Measurements from ENCODE around the gene MORN5. TPM values are rescaled to one million over a fixed set of nuclear protein-coding genes. Genes with fewer than 3 reads are reported as not detected.

Gene MORN5
- total and polyA plus RNA-seq, 2 donors from 2014 or later: 1.6 to 5.6 TPM

DNA sequence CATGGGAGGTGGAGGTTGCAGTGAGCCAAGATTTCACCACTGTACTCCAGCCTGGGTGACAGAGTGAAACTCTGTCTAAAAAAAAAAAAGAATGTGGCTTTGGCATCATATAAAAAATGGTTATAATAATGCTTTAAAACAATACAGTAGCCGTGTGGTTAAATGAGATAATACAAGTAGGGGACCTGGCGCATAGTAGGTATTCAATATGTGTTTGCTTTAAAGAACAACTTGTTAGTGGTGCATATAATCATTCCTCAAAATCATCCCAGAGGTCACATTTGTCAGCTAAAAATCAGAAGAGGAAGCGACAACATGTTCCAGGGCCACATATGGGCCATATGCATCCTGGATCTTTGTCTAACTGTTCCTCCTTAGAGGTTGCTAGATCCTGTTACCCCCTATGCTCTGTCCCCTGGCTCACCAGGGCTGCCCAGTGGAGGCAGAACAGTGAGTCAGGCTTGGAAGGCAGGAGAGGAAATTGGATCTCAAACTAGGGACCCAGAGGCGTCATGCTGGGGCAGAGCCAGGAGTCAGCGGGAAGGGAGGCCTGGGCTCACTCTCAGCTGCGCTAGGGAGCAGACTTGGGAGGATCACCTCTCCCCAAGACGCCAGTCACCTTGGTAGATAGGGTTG lies 41.4 kb downstream of the MORN5 start:
- H3K9me3 ChIP-seq (ENCODE audit: control insufficient read depth in 2 of 3, insufficient read depth in 1 of 3, low read length in 3 of 3): no peaks in the 10 kb centered on the region
- DNase-seq (peak in 1 of 5 donors; percentile 35), FAIRE-seq (no peak)
- no peak overlapping the region for H3K9ac ChIP-seq (ENCODE audit: low read length in 3 of 3)
- H3K27ac ChIP-seq (ENCODE audit: low read depth in 2 of 2, low read length in 2 of 2): no peak overlapping the region
- peaks cover 0 to 3% (median 0%) of the 10 kb centered on the region in 3 donors for H3K4me1 ChIP-seq (ENCODE audit: control insufficient read depth in 2 of 3, insufficient read depth in 2 of 3, low read depth in 1 of 3, low read length in 3 of 3)
- H3K4me3 ChIP-seq (ENCODE audit: low read length in 3 of 3): no peak overlapping the region
- no peaks in the 10 kb centered on the region for H3K36me3 ChIP-seq (ENCODE audit: control insufficient read depth in 2 of 3, insufficient read depth in 3 of 3, low read length in 3 of 3)
- TF ChIP-seq, protein P1, sequence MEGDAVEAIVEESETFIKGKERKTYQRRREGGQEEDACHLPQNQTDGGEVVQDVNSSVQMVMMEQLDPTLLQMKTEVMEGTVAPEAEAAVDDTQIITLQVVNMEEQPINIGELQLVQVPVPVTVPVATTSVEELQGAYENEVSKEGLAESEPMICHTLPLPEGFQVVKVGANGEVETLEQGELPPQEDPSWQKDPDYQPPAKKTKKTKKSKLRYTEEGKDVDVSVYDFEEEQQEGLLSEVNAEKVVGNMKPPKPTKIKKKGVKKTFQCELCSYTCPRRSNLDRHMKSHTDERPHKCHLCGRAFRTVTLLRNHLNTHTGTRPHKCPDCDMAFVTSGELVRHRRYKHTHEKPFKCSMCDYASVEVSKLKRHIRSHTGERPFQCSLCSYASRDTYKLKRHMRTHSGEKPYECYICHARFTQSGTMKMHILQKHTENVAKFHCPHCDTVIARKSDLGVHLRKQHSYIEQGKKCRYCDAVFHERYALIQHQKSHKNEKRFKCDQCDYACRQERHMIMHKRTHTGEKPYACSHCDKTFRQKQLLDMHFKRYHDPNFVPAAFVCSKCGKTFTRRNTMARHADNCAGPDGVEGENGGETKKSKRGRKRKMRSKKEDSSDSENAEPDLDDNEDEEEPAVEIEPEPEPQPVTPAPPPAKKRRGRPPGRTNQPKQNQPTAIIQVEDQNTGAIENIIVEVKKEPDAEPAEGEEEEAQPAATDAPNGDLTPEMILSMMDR (IDR thresholded peaks at IDR 0.05; ENCODE audit: borderline replicate concordance, extremely low read depth, insufficient read depth): no peak
- no peaks in the 10 kb centered on the region for H3K27me3 ChIP-seq (ENCODE audit: control insufficient read depth, insufficient read depth, low read length)
- intact Hi-C loops (cut with DNase I): no loop called here

DNA sequence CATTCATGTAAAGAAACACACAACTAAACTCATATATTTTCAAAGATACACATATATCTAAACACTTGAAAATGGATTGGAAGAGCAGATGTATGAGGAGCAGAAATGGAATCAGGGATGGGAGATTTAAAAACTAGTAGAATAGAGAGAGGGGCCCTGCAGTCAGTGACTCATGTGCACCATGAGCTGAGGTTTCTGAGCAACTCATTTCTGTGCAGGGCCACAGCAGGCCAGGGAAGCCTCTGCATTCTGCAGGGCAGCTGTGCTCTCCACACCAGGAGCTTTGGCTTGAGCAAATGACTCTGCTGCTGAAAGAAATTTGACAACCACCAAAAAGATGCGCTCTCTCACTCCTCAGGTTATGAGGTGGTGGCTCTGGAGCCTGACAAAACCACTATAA lies 41.9 kb downstream of the MORN5 start:
- DNase-seq (no peak), FAIRE-seq (no peak)
- TF ChIP-seq, protein P1 (IDR thresholded peaks at IDR 0.05; ENCODE audit: borderline replicate concordance, extremely low read depth, insufficient read depth): no peak
- no peaks in the 10 kb centered on the region for H3K27me3 ChIP-seq (ENCODE audit: control insufficient read depth, insufficient read depth, low read length)
- no peaks in the 10 kb centered on the region for H3K9me3 ChIP-seq (ENCODE audit: control insufficient read depth in 2 of 3, insufficient read depth in 1 of 3, low read length in 3 of 3)
- H3K4me3 ChIP-seq (ENCODE audit: low read length in 3 of 3): no peak overlapping the region
- H3K9ac ChIP-seq (ENCODE audit: low read length in 3 of 3): no peak overlapping the region
- peaks cover 0 to 3% (median 0%) of the 10 kb centered on the region in 3 donors for H3K4me1 ChIP-seq (ENCODE audit: control insufficient read depth in 2 of 3, insufficient read depth in 2 of 3, low read depth in 1 of 3, low read length in 3 of 3)
- intact Hi-C loops (cut with DNase I): no loop called here
- H3K27ac ChIP-seq (ENCODE audit: low read depth in 2 of 2, low read length in 2 of 2): no peak overlapping the region
- no peaks in the 10 kb centered on the region for H3K36me3 ChIP-seq (ENCODE audit: control insufficient read depth in 2 of 3, insufficient read depth in 3 of 3, low read length in 3 of 3)

DNA sequence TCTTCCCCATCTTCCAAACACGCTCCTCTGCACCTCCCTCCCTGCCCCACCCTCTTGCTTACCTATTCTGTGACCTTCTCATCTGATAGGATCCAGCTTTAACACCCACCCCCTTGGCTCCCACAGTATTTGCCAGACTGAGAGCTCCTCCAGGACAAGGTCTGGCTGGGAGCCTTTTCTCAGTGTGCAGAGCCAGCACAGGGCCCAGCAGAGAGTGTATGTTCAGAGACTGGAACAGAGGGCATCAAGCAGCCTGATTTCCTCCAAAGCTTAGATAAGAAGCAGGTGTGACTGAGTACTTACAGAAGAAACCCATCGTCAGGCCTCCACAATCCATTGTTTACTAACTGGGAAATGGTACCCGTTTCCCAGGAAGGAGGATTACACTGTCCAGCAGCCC lies 42.4 kb downstream of the MORN5 start:
- H3K4me1 ChIP-seq (ENCODE audit: control insufficient read depth in 2 of 3, insufficient read depth in 2 of 3, low read depth in 1 of 3, low read length in 3 of 3): peaks cover 0 to 3% (median 0%) of the 10 kb centered on the region in 3 donors
- DNase-seq: peak in 1 of 5 donors; percentile 19
- H3K27me3 ChIP-seq (ENCODE audit: control insufficient read depth, insufficient read depth, low read length): no peaks in the 10 kb centered on the region
- TF ChIP-seq, protein P1 (IDR thresholded peaks at IDR 0.05; ENCODE audit: borderline replicate concordance, extremely low read depth, insufficient read depth): no peak
- H3K27ac ChIP-seq (ENCODE audit: low read depth in 2 of 2, low read length in 2 of 2): no peak overlapping the region
- intact Hi-C loops (cut with DNase I): no loop called here
- no peaks in the 10 kb centered on the region for H3K36me3 ChIP-seq (ENCODE audit: control insufficient read depth in 2 of 3, insufficient read depth in 3 of 3, low read length in 3 of 3)
- H3K9me3 ChIP-seq (ENCODE audit: control insufficient read depth in 2 of 3, insufficient read depth in 1 of 3, low read length in 3 of 3): no peaks in the 10 kb centered on the region
- no peak for FAIRE-seq
- no peak overlapping the region for H3K9ac ChIP-seq (ENCODE audit: low read length in 3 of 3)
- no peak overlapping the region for H3K4me3 ChIP-seq (ENCODE audit: low read length in 3 of 3)

DNA sequence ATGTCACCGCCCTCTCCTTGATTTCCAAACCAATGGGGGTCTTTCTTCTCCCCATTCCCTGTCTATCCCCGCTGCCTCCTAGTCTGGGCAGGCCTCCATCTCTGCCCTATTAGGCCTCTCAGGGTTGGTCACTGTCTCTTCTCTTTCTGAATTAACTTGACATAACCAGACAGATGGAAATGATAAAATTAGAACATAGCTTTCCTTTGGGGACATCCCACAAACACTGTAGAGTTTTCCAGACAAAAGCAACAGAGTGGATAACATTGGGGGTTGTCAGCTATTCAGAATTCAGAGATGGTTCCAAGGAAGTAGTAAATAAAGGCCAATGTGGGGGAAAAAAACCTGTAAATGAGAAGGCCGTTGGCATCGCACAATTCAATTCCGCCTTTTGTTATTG lies 44.3 kb downstream of the MORN5 start:
- Histone ChIP-seq H3K36me3 (ENCODE audit: control insufficient read depth in 2 of 3, insufficient read depth in 3 of 3, low read length in 3 of 3) (no peaks in the 10 kb centered on the region), H3K27ac (ENCODE audit: low read depth in 2 of 2, low read length in 2 of 2) (no peak overlapping the region), H3K27me3 (ENCODE audit: control insufficient read depth, insufficient read depth, low read length) (peaks cover 4% of the 10 kb centered on the region), H3K4me3 (ENCODE audit: low read length in 3 of 3) (no peak overlapping the region), H3K4me1 (ENCODE audit: control insufficient read depth in 2 of 3, insufficient read depth in 2 of 3, low read depth in 1 of 3, low read length in 3 of 3) (no peaks in the 10 kb centered on the region), H3K9me3 (ENCODE audit: control insufficient read depth in 2 of 3, insufficient read depth in 1 of 3, low read length in 3 of 3) (no peaks in the 10 kb centered on the region), H3K9ac (ENCODE audit: low read length in 3 of 3) (no peak overlapping the region)
- DNase-seq (no peak), FAIRE-seq (no peak)
- TF ChIP-seq, protein P1 (IDR thresholded peaks at IDR 0.05; ENCODE audit: borderline replicate concordance, extremely low read depth, insufficient read depth): no peak
- intact Hi-C loops (cut with DNase I): no loop called here

Data from kidney (tissue), 14 donors.